Neural progenitor cell (in vitro differentiated cells): ENCODE data around the gene FHOD3.

Experiments used
- EZH2 ChIP-seq: fragments of 200-600 bp; sonication (generic); IDR thresholded peaks from 2 replicates; pipeline ENCODE4 v1.6.1; 2017; ENCODE audit warnings: antibody characterized with exemption, mild to moderate bottlenecking, moderate library complexity
- EZH2phosphoT487 ChIP-seq: fragments of 200-600 bp; sonication (generic); IDR thresholded peaks from 2 replicates; pipeline ENCODE4 v1.6.1; 2017; ENCODE audit warnings: antibody characterized with exemption
- TF ChIP-seq, protein P1 (sequence below): fragments of 200-600 bp; sonication (generic); IDR thresholded peaks from 2 replicates; pipeline ENCODE4 v1.5.1; 2017; ENCODE audit warnings: antibody characterized with exemption, mild to moderate bottlenecking

DNA sequence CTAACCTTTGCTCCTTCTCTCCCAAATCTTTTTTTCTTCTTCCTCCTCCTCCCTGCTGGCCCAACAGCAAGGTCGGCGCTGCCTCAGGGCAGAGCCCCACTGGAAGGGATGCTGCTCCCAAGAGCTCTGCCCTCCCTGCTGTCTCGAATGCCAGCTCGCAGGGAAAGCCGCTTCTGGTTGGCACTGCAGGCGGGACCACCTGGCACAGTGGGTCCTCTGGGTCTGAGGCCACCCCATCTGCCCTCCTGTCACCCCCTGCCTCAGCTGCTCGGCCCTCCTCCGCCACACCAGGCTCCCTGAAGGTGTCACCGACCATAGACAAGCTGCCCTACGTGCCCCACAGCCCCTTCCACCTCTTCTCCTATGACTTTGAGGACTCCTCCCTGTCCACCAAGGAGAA, 355.0 kb downstream of the FHOD3 start:
- TF ChIP-seq, protein P1, sequence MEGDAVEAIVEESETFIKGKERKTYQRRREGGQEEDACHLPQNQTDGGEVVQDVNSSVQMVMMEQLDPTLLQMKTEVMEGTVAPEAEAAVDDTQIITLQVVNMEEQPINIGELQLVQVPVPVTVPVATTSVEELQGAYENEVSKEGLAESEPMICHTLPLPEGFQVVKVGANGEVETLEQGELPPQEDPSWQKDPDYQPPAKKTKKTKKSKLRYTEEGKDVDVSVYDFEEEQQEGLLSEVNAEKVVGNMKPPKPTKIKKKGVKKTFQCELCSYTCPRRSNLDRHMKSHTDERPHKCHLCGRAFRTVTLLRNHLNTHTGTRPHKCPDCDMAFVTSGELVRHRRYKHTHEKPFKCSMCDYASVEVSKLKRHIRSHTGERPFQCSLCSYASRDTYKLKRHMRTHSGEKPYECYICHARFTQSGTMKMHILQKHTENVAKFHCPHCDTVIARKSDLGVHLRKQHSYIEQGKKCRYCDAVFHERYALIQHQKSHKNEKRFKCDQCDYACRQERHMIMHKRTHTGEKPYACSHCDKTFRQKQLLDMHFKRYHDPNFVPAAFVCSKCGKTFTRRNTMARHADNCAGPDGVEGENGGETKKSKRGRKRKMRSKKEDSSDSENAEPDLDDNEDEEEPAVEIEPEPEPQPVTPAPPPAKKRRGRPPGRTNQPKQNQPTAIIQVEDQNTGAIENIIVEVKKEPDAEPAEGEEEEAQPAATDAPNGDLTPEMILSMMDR = no peak
- TF ChIP-seq EZH2 (no peak), EZH2phosphoT487 (no peak)
